HepG2 (cell line): ENCODE measurements around the gene STOM. TPM values are rescaled to one million over a fixed set of nuclear protein-coding genes. Genes with fewer than 3 reads are reported as not detected.

Experiments used
- EED ChIP-seq: sonication (generic); formaldehyde crosslinking; IDR thresholded peaks from 2 replicates; pipeline ENCODE4 v1.5.0; 2020; ENCODE audit warnings: mild to moderate bottlenecking, missing genetic modification reagents
- ISX ChIP-seq: sonication (generic); formaldehyde crosslinking; conservative IDR thresholded peaks from 2 replicates; pipeline ENCODE4 v1.5.0; 2020; ENCODE audit warnings: missing genetic modification reagents
- MXD4 ChIP-seq: IDR thresholded peaks from 2 replicates; pipeline ENCODE4 v1.6.1; 2016; ENCODE audit warnings: mild to moderate bottlenecking, missing biosample characterization, missing genetic modification reagents
- NR2F6 ChIP-seq, 2 experiments: IDR thresholded peaks; 2 replicates each; pipeline ENCODE4 v1.6.1; 2016; ENCODE audit warnings: antibody characterized with exemption in 1 of 2, mild to moderate bottlenecking in 1 of 2
- PHF5A ChIP-seq: IDR thresholded peaks from one replicate; pipeline ENCODE4 v1.6.1; 2018; ENCODE audit warnings: low read depth, missing genetic modification reagents; ENCODE audit not compliant: unreplicated experiment
- REL ChIP-seq: sonication (generic); formaldehyde crosslinking; conservative IDR thresholded peaks from 2 replicates; pipeline ENCODE4 v1.8.0; 2022; ENCODE audit warnings: mild to moderate bottlenecking, missing genetic modification reagents, moderate library complexity
- TCF7 ChIP-seq: sonication (generic); IDR thresholded peaks from 2 replicates; pipeline ENCODE4 v1.6.1; 2016; ENCODE audit warnings: antibody characterized with exemption, low read depth
- ZFX ChIP-seq: sonication (generic); formaldehyde crosslinking; IDR thresholded peaks from 2 replicates; pipeline ENCODE4 v1.4.0; 2020; ENCODE audit warnings: mild to moderate bottlenecking, low read depth, missing genetic modification reagents, moderate library complexity
- ZKSCAN5 ChIP-seq: sonication (generic); formaldehyde crosslinking; IDR thresholded peaks from 2 replicates; pipeline ENCODE4 v1.5.1; 2020; ENCODE audit warnings: mild to moderate bottlenecking, missing genetic modification reagents
- ZNF143 ChIP-seq: sonication (generic); formaldehyde crosslinking; IDR thresholded peaks from 2 replicates; pipeline ENCODE4 v1.4.0; 2020; ENCODE audit warnings: missing genetic modification reagents
- ZNF253 ChIP-seq: sonication (generic); formaldehyde crosslinking; IDR thresholded peaks from 2 replicates; pipeline ENCODE4 v1.8.0; 2022; ENCODE audit warnings: mild to moderate bottlenecking, missing genetic modification reagents, borderline replicate concordance
- ZNF546 ChIP-seq: sonication (generic); formaldehyde crosslinking; conservative IDR thresholded peaks from 2 replicates; pipeline ENCODE4 v1.8.1; 2023; ENCODE audit warnings: mild to moderate bottlenecking, missing genetic modification reagents
- ZNF563 ChIP-seq: sonication (generic); formaldehyde crosslinking; IDR thresholded peaks from 2 replicates; pipeline ENCODE4 v1.8.0; 2022; ENCODE audit warnings: mild to moderate bottlenecking, moderate library complexity, missing genetic modification reagents
- ZNF747 ChIP-seq: sonication (generic); formaldehyde crosslinking; IDR thresholded peaks from 2 replicates; pipeline ENCODE4 v1.8.1; 2023; ENCODE audit warnings: missing genetic modification reagents, mild to moderate bottlenecking, borderline replicate concordance
- polyA plus RNA-seq, 8 experiments: library from polyadenylated mRNA; depleted of rRNA in 3 of 8; stranded (reverse) in 7 of 8; unstranded in 1 of 8; fragments of >200 nt; fragmentation: Illumina TruSeq in 4 of 8; extraction: Trizol in 4 of 8; gene quantifications; 2 replicates each; pipeline versions ENCODE4 v1.2.1 to v1.2.3, GENCODE V29; 2011 to 2016; ENCODE audit warnings: low read depth in 4 of 8, missing spikeins in 1 of 8, mixed read lengths in 1 of 8; ENCODE audit not compliant: insufficient read depth in 1 of 8
- total RNA-seq, 5 experiments: library from RNA; depleted of rRNA; stranded (reverse); fragments of >200 nt; fragmentation: Illumina TruSeq; extraction: Trizol; gene quantifications; 2 replicates each; pipeline ENCODE4 v1.2.3, GENCODE V29; 2016; ENCODE audit warnings: low read depth in 1 of 5
- TF ChIP-seq, protein P1 (sequence below): sonication (generic); formaldehyde crosslinking; conservative IDR thresholded peaks from 2 replicates; pipeline ENCODE4 v1.4.0; 2020; ENCODE audit warnings: missing genetic modification reagents
- TF ChIP-seq, protein P2 (sequence below): sonication (generic); formaldehyde crosslinking; IDR thresholded peaks from 2 replicates; pipeline ENCODE4 v1.4.0; 2020; ENCODE audit warnings: missing genetic modification reagents
- TF ChIP-seq, protein P3 (sequence below): sonication (generic); formaldehyde crosslinking; IDR thresholded peaks from 2 replicates; pipeline ENCODE4 v1.8.0; 2022; ENCODE audit warnings: missing genetic modification reagents, mild to moderate bottlenecking, borderline replicate concordance
- TF ChIP-seq, protein P4 (sequence below): sonication (generic); formaldehyde crosslinking; IDR thresholded peaks from 2 replicates; pipeline ENCODE4 v1.8.1; 2023; ENCODE audit warnings: mild to moderate bottlenecking, inconsistent platforms, moderate library complexity, missing genetic modification reagents, borderline replicate concordance
- TF ChIP-seq, protein P5 (sequence below): sonication (generic); formaldehyde crosslinking; IDR thresholded peaks from 2 replicates; pipeline ENCODE4 v1.9.0; 2022; ENCODE audit warnings: low read depth, missing genetic modification reagents
- TF ChIP-seq, protein P6 (sequence below): sonication (generic); formaldehyde crosslinking; IDR thresholded peaks from 2 replicates; pipeline ENCODE4 v1.5.0; 2020; ENCODE audit warnings: mild to moderate bottlenecking, missing genetic modification reagents
- TF ChIP-seq, protein P7 (sequence below): sonication (generic); formaldehyde crosslinking; IDR thresholded peaks from 2 replicates; pipeline ENCODE4 v1.4.0; 2020; ENCODE audit warnings: missing genetic modification reagents

The STOM gene
- total and polyA plus RNA-seq, 2 of the 13 experiments (the other 11 are each of a cell fraction or from before 2014, with no cell fraction given) = 43.6 to 165 TPM

DNA sequence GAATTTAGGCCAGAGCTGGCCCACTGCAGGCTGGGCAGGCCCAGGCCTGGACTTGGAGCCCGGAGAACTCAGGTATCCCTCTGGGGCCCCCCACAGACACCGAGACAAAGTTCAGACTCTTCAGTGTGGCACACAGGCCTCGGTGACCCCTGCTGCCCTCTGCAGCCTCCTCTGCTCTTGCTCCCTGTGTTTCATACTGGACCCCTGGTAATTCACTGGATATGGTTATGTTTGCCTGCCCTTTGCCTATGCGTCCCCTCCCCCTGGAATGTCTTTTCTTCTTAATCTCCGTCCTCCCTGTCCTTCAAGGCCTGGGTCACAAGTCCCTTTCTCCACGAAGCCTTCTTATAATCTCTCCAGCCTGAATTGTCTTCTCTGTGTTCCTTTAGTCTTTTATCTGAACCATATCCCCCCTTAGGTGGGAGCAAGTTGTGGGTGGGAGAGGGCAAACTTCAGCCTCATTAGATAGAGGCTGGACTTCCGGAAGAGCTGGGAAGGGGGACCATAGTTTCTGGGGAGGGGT, 72.0 kb downstream of the STOM start (continued):
- TF ChIP-seq TCF7 (no peak), ISX (CRISPR knock-in tag) (no peak), ZNF253 (no peak), NR2F6 (IDR thresholded peaks at IDR 0.05) (peak; percentile 94), NR2F6 (CRISPR knock-in tag; IDR thresholded peaks at IDR 0.05) (peak; percentile 95), ZKSCAN5 (CRISPR knock-in tag) (no peak), MXD4 (no peak), ZNF143 (CRISPR knock-in tag) (no peak), ZNF563 (CRISPR knock-in tag) (no peak), REL (CRISPR knock-in tag) (no peak), PHF5A (peak; percentile 82), ZNF546 (CRISPR knock-in tag) (no peak; the same call in 1 of the 2 replicates), ZNF747 (no peak), EED (no peak), ZFX (CRISPR knock-in tag) (peak; percentile 77)
- TF ChIP-seq, protein P1, sequence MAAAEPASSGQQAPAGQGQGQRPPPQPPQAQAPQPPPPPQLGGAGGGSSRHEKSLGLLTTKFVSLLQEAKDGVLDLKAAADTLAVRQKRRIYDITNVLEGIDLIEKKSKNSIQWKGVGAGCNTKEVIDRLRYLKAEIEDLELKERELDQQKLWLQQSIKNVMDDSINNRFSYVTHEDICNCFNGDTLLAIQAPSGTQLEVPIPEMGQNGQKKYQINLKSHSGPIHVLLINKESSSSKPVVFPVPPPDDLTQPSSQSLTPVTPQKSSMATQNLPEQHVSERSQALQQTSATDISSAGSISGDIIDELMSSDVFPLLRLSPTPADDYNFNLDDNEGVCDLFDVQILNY = no peak
- TF ChIP-seq, protein P2, sequence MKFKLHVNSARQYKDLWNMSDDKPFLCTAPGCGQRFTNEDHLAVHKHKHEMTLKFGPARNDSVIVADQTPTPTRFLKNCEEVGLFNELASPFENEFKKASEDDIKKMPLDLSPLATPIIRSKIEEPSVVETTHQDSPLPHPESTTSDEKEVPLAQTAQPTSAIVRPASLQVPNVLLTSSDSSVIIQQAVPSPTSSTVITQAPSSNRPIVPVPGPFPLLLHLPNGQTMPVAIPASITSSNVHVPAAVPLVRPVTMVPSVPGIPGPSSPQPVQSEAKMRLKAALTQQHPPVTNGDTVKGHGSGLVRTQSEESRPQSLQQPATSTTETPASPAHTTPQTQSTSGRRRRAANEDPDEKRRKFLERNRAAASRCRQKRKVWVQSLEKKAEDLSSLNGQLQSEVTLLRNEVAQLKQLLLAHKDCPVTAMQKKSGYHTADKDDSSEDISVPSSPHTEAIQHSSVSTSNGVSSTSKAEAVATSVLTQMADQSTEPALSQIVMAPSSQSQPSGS (CRISPR knock-in tag) = no peak; the same call in 1 of the 2 replicates
- TF ChIP-seq, protein P3, sequence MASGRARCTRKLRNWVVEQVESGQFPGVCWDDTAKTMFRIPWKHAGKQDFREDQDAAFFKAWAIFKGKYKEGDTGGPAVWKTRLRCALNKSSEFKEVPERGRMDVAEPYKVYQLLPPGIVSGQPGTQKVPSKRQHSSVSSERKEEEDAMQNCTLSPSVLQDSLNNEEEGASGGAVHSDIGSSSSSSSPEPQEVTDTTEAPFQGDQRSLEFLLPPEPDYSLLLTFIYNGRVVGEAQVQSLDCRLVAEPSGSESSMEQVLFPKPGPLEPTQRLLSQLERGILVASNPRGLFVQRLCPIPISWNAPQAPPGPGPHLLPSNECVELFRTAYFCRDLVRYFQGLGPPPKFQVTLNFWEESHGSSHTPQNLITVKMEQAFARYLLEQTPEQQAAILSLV = no peak
- TF ChIP-seq, protein P4, sequence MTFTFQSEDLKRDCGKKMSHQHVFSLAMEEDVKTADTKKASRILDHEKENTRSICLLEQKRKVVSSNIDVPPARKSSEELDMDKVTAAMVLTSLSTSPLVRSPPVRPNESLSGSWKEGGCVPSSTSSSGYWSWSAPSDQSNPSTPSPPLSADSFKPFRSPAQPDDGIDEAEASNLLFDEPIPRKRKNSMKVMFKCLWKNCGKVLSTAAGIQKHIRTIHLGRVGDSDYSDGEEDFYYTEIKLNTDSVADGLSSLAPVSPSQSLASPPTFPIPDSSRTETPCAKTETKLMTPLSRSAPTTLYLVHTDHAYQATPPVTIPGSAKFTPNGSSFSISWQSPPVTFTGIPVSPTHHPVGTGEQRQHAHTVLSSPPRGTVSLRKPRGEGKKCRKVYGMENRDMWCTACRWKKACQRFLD = no peak
- TF ChIP-seq, protein P5, sequence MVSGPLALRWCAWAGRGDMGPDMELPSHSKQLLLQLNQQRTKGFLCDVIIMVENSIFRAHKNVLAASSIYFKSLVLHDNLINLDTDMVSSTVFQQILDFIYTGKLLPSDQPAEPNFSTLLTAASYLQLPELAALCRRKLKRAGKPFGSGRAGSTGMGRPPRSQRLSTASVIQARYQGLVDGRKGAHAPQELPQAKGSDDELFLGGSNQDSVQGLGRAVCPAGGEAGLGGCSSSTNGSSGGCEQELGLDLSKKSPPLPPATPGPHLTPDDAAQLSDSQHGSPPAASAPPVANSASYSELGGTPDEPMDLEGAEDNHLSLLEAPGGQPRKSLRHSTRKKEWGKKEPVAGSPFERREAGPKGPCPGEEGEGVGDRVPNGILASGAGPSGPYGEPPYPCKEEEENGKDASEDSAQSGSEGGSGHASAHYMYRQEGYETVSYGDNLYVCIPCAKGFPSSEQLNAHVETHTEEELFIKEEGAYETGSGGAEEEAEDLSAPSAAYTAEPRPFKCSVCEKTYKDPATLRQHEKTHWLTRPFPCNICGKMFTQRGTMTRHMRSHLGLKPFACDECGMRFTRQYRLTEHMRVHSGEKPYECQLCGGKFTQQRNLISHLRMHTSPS (CRISPR knock-in tag) = no peak
- TF ChIP-seq, protein P6, sequence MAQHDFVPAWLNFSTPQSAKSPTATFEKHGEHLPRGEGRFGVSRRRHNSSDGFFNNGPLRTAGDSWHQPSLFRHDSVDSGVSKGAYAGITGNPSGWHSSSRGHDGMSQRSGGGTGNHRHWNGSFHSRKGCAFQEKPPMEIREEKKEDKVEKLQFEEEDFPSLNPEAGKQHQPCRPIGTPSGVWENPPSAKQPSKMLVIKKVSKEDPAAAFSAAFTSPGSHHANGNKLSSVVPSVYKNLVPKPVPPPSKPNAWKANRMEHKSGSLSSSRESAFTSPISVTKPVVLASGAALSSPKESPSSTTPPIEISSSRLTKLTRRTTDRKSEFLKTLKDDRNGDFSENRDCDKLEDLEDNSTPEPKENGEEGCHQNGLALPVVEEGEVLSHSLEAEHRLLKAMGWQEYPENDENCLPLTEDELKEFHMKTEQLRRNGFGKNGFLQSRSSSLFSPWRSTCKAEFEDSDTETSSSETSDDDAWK (CRISPR knock-in tag) = no peak
- TF ChIP-seq, protein P7, sequence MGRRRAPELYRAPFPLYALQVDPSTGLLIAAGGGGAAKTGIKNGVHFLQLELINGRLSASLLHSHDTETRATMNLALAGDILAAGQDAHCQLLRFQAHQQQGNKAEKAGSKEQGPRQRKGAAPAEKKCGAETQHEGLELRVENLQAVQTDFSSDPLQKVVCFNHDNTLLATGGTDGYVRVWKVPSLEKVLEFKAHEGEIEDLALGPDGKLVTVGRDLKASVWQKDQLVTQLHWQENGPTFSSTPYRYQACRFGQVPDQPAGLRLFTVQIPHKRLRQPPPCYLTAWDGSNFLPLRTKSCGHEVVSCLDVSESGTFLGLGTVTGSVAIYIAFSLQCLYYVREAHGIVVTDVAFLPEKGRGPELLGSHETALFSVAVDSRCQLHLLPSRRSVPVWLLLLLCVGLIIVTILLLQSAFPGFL (CRISPR knock-in tag) = no peak
